ENCODE measurements around the gene LIPC.

Gene LIPC

GRCh38 chr15:58475573-58476524 is 44.1 kb downstream of the LIPC start:
- DNase-seq (ENCODE audit: low read depth, low spot score) = no peak

DNA sequence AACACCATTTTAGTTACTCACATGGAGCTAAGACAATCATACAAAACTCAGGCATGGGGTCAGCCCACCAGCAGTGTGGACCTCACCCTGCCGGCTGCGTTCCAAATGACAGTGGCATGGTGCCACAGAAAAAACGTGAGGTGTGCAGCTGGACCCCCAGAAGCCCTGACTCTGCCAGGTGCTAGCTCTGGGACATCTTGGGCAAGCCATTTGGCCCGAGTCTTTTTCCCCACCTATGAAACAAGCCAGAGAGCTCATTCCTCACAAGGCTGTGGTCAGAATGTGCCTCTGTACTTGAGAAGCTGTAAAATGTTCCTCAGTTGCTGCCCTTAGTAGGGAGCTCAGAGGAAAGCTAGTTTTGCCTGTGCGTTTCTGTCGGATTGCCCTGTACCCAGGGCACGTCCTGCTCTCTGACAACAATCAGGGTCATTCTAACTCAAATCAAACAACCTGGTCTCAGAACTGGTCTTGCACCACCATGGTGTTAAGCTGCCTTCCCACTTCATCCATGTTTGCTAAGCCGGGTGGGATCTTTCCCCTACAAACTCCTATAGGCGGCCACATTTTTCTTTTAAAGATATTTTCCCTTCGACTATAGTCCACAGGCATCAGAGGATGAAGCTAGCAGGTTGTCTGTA is 44.9 kb downstream of the LIPC start:
- DNase-seq (ENCODE audit: low read depth, low spot score) = no peak

- no peak for DNase-seq (ENCODE audit: low read depth, low spot score)
These were observed 45.4 kb downstream of the LIPC start for GRCh38 chr15:58477170-58477569.

GRCh38 chr15:58478035-58478434 is 46.2 kb downstream of the LIPC start:
- no peak for DNase-seq (ENCODE audit: low read depth, low spot score)

DNA sequence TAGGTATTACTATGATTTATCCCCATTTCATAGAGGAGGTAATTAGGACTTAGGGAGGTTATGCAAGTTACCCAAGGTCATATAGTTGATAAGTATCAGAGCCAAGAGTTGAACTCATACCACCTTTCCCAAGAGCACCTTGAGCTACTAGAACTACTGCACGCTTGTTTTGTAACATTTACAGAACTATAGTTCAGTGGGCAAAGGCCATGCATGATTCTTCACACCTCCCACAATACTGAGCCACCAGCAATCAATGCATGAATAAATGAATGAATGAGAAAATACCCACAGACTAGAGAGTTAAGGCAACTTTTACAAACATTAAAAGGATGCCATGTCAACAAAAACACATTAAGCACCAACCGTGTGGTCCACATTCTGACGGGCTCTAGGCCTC is 46.8 kb downstream of the LIPC start:
- DNase-seq (ENCODE audit: low read depth, low spot score) = no peak

GRCh38 chr15:58479941-58480340 is 48.1 kb downstream of the LIPC start:
- no peak for DNase-seq (ENCODE audit: low read depth, low spot score)

- no peak for DNase-seq (ENCODE audit: low read depth, low spot score)
These were observed 51.6 kb downstream of the LIPC start for GRCh38 chr15:58483376-58483775.

DNA sequence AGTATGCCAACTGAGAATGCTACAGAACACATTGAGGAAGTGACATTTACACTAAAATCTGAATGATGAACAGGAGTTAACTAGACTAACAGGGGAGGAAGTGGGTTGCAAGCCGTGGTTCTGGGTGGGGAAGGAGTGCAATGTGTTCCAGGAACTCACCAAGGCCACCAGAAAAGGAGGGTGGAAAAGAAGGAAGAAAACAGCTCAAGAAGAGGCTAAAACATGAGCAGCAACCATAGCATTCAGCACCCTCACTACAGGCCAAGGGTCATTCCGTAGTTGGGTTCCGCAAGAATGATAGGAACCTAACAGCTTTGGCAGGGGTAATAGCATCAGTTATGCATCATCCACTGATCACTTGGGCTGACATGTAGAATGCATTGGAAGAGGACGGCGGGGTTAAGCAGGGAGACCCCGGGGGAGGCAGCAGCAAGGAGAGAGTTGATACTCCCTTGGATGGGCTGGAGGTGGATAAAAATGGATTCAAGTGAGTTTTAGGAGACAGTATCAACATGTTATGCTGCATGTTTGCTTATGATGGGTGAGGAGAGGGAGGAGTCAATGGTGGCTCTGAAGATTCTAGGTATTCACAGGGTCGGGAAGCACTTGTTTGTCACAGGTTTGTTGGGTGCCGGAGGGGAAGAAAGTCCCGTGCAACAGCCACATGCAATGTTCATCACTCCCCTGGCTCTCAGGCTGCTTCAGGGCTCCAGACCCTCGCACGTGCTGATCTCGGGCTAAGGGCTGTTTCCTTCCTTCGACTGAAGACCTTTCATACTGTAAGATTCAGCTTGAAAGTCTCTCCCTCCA is 53.2 kb downstream of the LIPC start:
- DNase-seq (ENCODE audit: low read depth, low spot score) = no peak

- DNase-seq (ENCODE audit: low read depth, low spot score) = no peak
These were observed 54.3 kb downstream of the LIPC start for GRCh38 chr15:58486062-58486461.

DNA sequence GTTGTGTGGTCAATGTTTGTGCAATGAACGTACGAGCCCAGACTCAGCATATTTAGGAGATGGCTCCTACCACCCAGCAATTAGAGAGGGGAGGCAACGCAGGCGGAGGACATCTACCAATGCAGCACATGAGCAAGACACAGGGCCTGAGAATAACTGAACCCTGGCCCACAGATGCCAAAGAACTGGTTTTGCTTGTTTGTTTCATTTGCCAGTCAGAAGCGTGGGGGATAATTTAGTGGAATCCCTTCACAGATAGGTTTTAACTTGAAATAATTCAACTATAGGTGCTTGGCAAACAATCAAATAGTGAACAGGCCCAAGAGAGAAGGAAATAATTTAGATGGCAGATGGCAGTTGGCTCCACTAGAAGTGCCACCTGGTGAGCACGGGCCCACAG is 54.8 kb downstream of the LIPC start:
- DNase-seq (ENCODE audit: low read depth, low spot score) = no peak

- DNase-seq (ENCODE audit: low read depth, low spot score) = no peak
These were observed 55.4 kb downstream of the LIPC start for GRCh38 chr15:58487041-58487723.

GRCh38 chr15:58487724-58488120 is 55.9 kb downstream of the LIPC start:
- DNase-seq (ENCODE audit: low read depth, low spot score) = no peak

- DNase-seq (ENCODE audit: low read depth, low spot score) = no peak
These were observed 57.7 kb downstream of the LIPC start for GRCh38 chr15:58489289-58490085.

DNA sequence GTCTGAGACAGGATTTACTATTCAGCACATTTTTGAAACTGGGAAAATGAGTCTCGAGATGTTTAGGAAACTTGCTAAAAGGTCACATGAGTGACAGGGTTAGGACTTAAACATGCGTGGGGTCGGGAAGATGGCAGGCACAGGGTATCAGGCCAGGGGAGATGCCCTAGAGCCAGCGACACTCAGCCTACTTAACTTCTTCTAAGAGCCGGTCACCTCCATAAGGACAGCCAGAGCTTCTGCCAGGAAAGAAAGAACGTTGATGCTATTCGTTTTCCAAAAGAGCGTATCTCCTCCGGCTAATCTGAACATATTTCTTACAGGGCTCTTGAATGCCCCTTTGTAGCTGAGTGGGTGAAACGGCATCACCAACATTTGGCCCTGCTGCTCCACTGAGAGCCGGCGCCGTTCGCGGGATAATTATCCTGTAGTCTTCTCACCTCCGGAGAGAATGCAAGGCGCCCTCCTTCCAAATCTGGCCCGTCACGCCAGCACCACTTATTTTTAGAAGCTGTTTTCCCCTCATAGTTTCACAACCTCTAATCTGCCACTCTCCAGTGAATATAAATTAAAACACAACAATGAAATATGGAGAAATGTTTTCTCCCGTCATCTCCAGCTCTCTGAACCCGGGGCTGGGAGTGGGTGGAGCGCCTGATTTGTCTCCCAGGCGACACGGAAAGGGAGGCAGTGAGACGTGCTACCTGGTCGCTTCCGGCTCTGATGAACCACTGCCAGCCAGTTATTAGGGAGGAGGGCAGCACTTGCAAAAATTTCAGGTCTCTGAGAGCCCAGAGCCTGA is 58.5 kb downstream of the LIPC start:
- DNase-seq (ENCODE audit: low read depth, low spot score) = no peak

DNA sequence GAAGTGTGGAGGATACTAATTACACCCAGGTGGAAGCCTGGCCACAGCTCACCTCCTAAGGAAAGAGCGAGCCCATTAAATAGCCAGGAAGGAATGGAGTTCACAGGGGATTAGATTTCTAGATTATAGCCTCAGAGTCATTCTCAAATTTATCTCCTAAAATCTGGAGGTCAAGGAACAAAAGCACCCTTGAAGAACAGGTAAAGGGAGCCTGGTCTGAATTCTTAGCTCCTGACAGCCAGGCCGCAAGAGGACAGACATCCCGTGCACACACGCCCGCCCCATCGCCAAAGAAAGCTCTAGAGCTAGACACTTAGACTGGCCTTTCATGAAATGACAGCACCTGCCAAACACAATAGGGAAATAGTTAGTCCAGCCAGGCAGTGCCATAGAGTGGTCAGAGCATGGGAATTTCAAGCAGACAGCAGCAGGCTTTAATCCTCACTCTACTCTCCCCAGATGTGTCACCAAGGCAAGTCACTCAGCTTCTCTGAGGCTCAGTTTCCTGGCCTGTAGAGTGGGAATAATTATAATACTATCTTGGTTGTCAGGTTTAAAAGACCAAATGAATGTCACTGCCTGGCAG is 59.2 kb downstream of the LIPC start:
- DNase-seq (ENCODE audit: low read depth, low spot score) = no peak

DNA sequence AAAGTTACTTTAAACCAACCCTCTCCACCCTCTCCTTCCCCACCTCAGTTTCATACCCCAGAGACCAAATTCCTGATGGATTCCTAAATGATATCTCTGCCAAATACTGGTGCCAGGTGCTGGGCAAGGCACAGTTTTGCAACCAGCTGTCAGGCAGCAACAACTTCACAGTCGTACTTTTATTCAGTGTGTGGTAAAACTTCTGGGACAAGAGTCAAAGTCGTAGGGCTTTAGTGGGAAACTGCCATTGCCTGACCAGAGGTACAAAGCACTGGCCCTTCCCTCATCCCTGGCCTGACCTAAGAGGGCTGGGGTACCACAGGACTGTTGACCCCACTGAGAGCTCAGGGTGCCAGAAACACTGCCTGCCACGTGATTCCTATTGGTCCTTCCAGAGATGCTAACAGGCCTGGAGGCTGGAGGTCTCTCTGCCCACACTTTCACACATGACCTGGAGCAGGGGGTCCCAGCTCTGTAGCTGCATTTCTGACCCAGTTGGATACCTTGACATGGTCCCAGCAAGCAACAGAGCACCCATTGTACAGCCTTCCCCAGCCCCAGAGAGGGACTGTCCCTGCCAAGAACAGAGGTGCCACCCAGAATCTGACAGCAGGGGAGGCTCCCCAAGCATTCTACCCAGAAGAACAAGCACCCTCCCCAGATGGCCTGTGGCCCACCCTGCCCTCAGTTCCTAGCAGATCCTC is 59.9 kb downstream of the LIPC start:
- no peak for DNase-seq (ENCODE audit: low read depth, low spot score)

DNA sequence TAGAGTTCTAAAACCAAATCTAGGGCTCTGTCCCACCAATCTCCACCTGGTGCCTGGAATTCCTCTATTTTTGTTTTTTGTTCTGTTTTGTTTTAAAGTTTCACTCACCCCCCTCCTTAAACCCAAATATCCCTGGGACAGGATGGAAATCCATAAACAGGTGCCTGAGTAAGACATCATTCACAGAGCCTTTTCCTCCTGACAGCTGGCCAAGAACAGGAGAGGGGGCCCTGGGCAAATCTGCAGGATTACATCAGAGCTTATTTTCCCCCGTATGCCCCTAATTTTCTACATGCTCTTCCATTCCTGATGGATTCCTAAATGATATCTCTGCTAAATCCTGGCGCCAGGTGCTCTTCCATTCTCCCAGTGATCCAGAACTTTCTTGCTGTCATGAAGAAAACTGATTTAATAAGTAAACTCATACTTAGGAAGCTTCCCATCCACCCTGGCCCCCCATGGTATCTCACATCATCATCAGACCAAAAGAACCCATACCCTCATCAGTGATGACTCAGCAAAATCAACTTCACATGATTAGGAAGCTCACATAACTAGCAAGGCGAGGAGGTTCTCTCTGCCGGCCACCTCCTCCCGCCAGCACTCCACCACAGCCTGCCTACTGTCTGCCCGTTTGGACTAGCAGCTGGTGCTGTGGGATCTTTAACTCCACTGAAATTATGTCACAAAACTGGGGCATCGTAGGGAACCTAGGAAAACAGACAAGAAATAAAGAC is 61.0 kb downstream of the LIPC start:
- DNase-seq (ENCODE audit: low read depth, low spot score) = no peak

- DNase-seq (ENCODE audit: low read depth, low spot score) = no peak
These were observed 62.8 kb downstream of the LIPC start for GRCh38 chr15:58494567-58494966.

Data from ELF-1 (cell line).